Uterus (tissue), 2 donors: ENCODE results near the gene PHF19.

ENCODE experiments used
- POLR2A ChIP-seq, 2 donors: fragments of 450-650 bp; IDR thresholded peaks; one replicate each; pipeline ENCODE4 v1.6.1; 2016; ENCODE audit warnings: antibody characterized with exemption in 2 of 2, mild to moderate bottlenecking in 1 of 2, moderate library complexity in 1 of 2
- TF ChIP-seq, protein P1 (sequence below), 4 experiments: fragments of 200-600 bp in 2 of 4; fragments of 450-650 bp in 2 of 4; sonication (generic) in 2 of 4; IDR thresholded peaks; one replicate each; pipeline ENCODE4 v1.5.1; 2016 to 2019; ENCODE audit warnings: antibody characterized with exemption in 4 of 4, mild to moderate bottlenecking in 2 of 4, moderate library complexity in 1 of 4

DNA sequence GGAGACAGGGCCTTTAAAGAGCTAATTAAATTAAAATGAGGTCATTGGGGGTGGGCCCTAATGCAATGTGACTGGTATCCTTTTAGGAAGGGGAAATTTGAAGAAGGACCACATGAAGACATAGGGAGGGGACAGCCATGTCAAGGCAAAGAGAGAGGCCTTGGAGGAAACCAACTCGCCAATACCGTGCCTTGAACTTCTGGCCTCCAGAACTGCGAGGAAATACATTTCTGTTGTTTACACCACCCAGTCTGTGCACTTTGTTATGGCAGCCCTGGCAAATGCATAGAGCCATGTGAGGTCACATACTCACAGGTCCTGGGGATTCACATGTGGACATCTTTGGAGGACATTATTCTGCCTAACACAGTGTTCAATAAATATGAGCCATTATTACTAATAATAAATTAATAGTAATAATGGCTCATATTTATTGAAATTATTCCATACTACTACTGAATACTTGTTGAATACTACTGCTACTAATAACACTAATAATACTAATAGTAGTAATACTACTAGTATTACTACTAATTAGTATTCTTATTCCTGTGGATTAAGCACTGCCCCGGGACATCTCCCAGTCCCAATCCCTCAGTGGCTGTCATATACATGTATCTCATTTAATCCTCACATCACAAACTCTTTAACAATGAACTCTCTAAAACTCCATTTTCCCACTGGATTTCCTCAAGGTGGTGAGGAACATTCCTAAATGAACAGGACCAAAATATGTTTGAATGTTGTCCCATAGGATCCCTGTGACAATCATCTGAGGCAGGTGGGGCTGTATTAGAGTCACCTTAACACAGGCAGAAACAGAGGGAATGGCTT, 41.2 kb upstream of the PHF19 start:
- TF ChIP-seq, protein P1, sequence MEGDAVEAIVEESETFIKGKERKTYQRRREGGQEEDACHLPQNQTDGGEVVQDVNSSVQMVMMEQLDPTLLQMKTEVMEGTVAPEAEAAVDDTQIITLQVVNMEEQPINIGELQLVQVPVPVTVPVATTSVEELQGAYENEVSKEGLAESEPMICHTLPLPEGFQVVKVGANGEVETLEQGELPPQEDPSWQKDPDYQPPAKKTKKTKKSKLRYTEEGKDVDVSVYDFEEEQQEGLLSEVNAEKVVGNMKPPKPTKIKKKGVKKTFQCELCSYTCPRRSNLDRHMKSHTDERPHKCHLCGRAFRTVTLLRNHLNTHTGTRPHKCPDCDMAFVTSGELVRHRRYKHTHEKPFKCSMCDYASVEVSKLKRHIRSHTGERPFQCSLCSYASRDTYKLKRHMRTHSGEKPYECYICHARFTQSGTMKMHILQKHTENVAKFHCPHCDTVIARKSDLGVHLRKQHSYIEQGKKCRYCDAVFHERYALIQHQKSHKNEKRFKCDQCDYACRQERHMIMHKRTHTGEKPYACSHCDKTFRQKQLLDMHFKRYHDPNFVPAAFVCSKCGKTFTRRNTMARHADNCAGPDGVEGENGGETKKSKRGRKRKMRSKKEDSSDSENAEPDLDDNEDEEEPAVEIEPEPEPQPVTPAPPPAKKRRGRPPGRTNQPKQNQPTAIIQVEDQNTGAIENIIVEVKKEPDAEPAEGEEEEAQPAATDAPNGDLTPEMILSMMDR (IDR thresholded peaks at IDR 0.05), result no peak
- no peak for TF ChIP-seq POLR2A (IDR thresholded peaks at IDR 0.05)
